Loucy (cell line): ENCODE data around the gene KATNAL2.
"Not testable (repeated sequence)": the region's sequence is repeated elsewhere in the genome, so short reads cannot be mapped to it uniquely, and the experiment has no call there.

Experiments
- CTCF ChIP-seq: fragments of 200-600 bp; sonication (generic); conservative IDR thresholded peaks from 2 replicates; pipeline ENCODE4 v1.5.1; 2014; ENCODE audit warnings: mild to moderate bottlenecking, antibody characterized with exemption, low read length
- EZH2phosphoT487 ChIP-seq: fragments of 200-600 bp; IDR thresholded peaks from 2 replicates; pipeline ENCODE4 v1.6.1; 2018; ENCODE audit warnings: antibody characterized with exemption, mild to moderate bottlenecking, moderate library complexity, borderline replicate concordance

- TF ChIP-seq CTCF, EZH2phosphoT487: not testable (repeated sequence)
These were observed 52.1 kb downstream of the KATNAL2 start for GRCh38 chr18:46969551-46969950.
